IPS DF 19.7 (cell line): Measurements from ENCODE around the gene UGT3A2.

Experiments
- DNase-seq: peaks from one replicate; pipeline ENCODE4 v3.0.0-alpha.2; 2013; ENCODE audit warnings: low read depth, low spot score

Gene UGT3A2, protein sequence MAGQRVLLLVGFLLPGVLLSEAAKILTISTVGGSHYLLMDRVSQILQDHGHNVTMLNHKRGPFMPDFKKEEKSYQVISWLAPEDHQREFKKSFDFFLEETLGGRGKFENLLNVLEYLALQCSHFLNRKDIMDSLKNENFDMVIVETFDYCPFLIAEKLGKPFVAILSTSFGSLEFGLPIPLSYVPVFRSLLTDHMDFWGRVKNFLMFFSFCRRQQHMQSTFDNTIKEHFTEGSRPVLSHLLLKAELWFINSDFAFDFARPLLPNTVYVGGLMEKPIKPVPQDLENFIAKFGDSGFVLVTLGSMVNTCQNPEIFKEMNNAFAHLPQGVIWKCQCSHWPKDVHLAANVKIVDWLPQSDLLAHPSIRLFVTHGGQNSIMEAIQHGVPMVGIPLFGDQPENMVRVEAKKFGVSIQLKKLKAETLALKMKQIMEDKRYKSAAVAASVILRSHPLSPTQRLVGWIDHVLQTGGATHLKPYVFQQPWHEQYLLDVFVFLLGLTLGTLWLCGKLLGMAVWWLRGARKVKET

GRCh38 chr5:36066540-36067210, at the start of gene UGT3A2:
Gene UGT3A2 (minus strand): TSS chr5:36066882. CDS start chr5:36066789, 93 bp downstream.
- peak; percentile 91 for DNase-seq

- DNase-seq, result no peak
Measured at GRCh38 chr5:36111238-36111637, 44.6 kb upstream of the UGT3A2 start.

DNA sequence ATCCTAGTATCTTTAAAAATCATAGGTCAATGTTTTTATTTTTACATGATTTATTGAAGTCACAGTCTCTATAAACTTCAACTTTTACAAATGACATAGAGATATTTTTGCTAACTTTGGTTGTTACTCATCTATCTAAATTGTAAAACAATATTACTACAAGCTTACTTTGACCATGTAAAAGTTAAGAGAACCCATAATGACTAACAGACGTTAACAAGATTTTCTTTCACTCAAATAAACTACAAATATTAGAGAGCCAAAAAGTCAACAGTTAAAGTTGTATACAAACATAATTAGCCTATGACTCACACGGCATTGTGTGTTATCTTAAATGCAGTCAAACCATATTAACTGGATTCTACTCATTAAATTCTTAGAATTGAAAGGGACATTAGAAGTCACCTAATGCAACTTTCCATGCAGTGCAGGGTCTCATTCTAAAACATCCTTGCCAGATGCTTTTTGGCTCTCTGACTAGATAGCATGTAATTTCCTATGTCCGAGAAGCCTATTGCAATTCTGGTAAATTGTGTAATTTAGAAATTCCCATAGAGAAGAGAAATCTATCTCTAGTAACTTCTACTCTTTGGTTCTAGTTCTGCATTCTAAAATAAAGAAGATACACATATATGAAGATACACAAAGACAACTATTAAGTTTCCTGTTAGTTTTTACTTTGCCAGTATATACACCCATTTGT, 42.2 kb upstream of the UGT3A2 start:
- DNase-seq, result no peak

DNA sequence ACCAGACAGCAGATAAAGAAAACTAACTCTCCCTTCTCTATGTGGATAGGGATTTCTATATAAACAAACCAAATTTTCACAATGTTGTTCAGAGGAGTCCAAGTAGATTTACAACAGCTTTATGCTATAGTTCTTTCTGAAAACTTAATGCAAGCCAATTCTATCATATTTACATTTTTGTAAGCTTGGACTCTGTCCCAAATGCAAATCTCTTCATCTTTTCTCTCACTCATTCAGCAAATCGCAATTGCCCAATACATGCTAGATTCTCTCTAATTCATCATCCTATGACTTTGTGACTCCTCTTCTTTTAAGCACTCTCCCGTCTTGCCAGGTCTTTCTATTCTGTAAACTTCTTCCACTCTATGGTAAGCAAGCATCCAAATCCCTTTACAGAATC, 39.1 kb upstream of the UGT3A2 start:
- DNase-seq, result no peak

- no peak for DNase-seq
Measured at GRCh38 chr5:36099748-36100147, 33.1 kb upstream of the UGT3A2 start.

DNA sequence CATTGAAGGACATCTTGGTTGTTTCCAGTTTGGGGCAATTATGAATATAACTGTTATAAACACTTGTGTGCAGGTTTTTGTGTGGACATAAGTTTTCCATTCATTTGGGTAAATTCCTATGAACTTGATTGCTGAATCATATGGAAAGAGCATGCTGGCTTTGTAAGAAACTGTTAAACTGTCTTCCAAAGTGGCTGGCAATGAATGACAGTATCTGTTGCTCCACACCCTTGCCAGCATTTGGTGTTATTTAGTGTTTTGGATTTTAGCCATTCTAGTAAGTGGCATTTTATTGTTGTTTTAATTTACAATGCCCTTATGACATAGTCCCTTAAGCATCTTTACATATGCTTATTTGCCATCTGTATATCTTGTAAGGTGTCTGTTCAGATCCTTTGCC, 29.8 kb upstream of the UGT3A2 start:
- no peak for DNase-seq

GRCh38 chr5:36089989-36090388, 23.3 kb upstream of the UGT3A2 start:
- DNase-seq, result peak; percentile 82

DNA sequence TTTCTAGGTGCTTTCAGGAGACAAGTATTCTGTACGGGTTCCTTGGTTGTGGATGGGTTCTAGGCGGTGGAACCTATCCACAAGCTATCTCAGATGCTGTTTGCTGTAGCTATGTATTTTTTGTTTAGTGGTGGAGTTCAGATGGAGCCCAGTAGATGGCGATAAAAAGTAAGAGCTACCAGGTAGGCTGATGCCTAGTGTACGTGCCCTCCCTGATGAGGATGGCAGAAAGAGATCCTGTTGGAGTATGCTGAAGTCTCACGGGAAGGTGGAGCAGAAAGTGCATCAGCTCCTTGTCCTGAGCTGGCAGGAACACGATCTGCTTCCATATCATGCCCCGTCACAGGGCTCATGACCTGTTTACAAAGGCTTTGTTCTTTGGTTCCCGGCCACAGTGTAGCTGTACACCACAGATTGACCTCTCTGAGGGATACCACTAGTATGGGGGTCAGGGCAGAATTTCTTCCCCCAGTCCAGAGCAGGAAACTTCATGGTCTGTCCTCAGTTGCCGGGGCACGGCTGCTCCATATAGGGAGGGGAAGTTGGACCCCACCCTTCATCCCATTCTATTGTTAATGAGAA, 12.6 kb upstream of the UGT3A2 start:
- peak; percentile 75 for DNase-seq

GRCh38 chr5:36078430-36078829, 11.7 kb upstream of the UGT3A2 start:
- DNase-seq, result no peak

GRCh38 chr5:36073595-36074216, 7.0 kb upstream of the UGT3A2 start:
- peak; percentile 60 for DNase-seq

- no peak for DNase-seq
Measured at GRCh38 chr5:36070687-36071571, 4.2 kb upstream of the UGT3A2 start.

DNA sequence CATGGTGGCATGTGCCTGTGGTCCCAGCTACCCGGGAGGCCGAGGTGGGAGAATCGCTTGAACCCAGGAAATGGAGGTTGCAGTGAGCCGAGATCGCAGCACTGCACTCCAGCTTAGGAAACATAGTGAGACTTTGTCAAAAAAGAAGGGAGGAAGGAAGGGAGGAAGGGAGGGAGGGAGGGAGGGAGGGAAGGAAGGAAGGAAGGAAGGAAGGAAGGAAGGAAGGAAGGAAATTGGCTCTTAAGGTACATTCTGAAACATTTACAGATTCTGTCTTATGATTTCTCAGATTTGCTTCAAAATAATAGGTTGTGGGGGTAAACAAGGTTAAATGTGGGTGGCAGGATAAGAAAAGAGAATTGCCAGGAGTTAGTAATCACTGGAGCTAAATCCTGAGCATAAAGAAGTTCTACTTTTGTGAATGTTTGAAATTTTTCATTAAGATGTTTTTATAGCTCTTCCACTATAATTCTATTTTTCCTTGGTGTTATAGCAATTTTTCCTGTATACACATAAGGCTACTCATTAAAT, 2.1 kb upstream of the UGT3A2 start:
- no peak for DNase-seq

- DNase-seq, result no peak
Measured at GRCh38 chr5:36066001-36066539, 612 bp downstream of the UGT3A2 start.

GRCh38 chr5:36060420-36060887, 6.2 kb downstream of the UGT3A2 start:
- no peak for DNase-seq

DNA sequence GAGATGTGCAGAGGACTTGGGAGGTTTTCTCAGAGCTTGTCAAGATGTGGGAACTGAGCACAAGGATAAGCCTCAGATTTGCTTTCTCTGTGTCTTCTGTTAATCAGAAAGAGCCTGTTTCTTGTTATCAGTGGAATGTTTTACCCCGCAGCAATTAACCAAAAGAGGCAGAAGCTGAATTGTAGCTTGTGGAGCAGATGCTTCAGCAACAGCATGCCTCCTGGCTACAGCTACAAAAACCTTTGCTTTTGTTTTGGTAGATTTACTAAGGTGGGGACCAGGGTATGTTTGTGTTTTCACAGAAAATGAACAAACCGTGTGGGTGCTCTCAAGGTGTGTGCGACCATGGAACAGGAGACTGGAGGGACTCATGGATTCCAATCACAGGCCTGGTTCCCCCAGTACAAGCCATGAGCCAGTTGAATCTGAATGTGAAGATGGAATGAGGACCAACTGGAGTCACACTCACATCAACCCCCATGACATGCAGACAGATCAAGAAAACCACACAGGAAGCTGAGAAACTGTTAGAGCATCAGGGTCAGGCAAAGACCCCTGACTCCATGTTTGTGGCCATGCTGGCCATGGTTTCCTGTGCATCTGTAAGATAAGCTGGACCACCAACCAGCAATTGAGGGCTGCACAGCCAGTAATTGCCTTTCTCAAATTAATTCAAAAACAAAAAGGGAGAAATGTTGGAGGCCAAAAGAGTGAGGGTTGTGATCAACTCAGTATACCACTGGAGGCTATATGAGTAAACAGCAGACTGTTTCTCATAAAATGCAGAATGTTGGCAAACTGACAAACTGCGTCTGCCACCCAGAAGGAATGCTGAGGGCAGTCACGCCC, 6.9 kb downstream of the UGT3A2 start:
- DNase-seq, result no peak

- DNase-seq, result no peak
Measured at GRCh38 chr5:36058776-36059175, 7.9 kb downstream of the UGT3A2 start.

GRCh38 chr5:36057386-36057785, 9.3 kb downstream of the UGT3A2 start:
- DNase-seq, result no peak

DNA sequence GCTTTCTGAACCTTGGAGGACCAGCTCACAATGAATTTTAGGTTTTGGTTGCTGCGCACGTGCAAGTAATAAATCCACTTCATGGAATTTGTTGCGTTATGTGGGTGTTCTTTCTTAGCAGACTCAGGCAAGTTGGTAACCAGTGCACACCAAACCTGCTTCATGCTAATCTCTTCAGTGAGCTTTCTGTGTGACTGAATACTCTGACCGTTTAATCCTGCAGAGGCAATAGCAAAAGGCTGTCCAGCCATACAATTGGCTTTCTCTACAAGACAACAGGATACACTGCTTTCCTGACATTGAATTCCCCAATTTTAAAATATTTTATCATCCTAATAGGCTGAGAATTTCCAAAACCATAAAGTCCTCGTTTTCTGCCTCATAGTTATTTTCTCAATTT, 10.3 kb downstream of the UGT3A2 start:
- no peak for DNase-seq

DNA sequence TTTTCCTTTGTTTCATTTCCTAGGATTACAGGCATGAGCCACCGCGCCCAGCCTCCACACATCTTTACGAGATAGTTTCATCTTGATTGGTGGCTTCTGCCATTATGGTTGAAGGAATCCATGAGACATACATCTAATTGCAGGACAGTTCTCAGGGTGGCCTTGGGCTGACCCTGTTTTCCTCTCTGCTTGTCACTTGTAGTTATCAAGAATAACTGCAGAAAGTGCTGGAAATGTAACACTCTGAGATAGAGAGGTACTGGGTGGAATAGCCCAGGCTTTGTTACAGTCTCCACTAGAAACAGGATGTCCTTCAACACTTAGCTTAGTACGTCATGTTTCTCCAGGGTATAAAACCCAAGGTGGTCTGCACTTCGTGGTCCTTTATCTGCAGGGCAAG, 10.7 kb downstream of the UGT3A2 start:
- no peak for DNase-seq
